HFFc6 (cell line): ENCODE data around the gene HTR2B. TPM values are rescaled to one million over a fixed set of nuclear protein-coding genes. Genes with fewer than 3 reads are reported as not detected.

Experiments used
- DNase-seq: peaks from one replicate; pipeline ENCODE4 v3.0.0-alpha.2; 2018
- H3K27ac Mint-ChIP-seq: 2 replicates; pipeline ENCODE4 v1.8.0; 2020; ENCODE audit warnings: mild to moderate bottlenecking, mixed read lengths
- H3K27me3 Mint-ChIP-seq: 2 replicates; pipeline ENCODE4 v1.8.0; 2021; ENCODE audit warnings: mild to moderate bottlenecking, moderate library complexity, mixed read lengths; ENCODE audit not compliant: insufficient read depth
- H3K36me3 Mint-ChIP-seq: 2 replicates; pipeline ENCODE4 v1.8.0; 2021; ENCODE audit warnings: low read depth, mixed read lengths
- H3K4me1 Mint-ChIP-seq: 2 replicates; pipeline ENCODE4 v1.8.0; 2020; ENCODE audit warnings: low read depth, mixed read lengths
- H3K4me3 Mint-ChIP-seq: 2 replicates; pipeline ENCODE4 v1.8.0; 2020; ENCODE audit warnings: mild to moderate bottlenecking, moderate library complexity, mixed read lengths
- H3K9me3 Mint-ChIP-seq: 2 replicates; pipeline ENCODE4 v1.8.0; 2020; ENCODE audit warnings: mild to moderate bottlenecking, mixed read lengths
- CTCF ChIP-seq: fragments of 200-600 bp; sonication (generic); IDR thresholded peaks from 2 replicates; pipeline ENCODE4 v1.5.0; 2021; ENCODE audit warnings: antibody characterized with exemption, mild to moderate bottlenecking
- total RNA-seq, 6 experiments: library from RNA; stranded (reverse); fragmentation: NEBNext Ultra II Directional; extraction: Animal tissue kit (Norgen Biotek cat#: 25700); gene quantifications; 2 replicates in 1 of 6; 3 replicates in 5 of 6; pipeline ENCODE4 v1.2.3, GENCODE V29; 2021

HTR2B gene
- total RNA-seq, 6 experiments from 2014 or later: 0.09 to 0.33 (median 0.26) TPM; not detected in 1

GRCh38 chr2:231168460-231169139 lies 43.8 kb upstream of the HTR2B start:
- no peak for TF ChIP-seq CTCF
- H3K4me1 Mint-ChIP-seq: peaks cover 66% of the 10 kb centered on the region
- peak overlapping the region; percentile 74 for H3K27ac Mint-ChIP-seq
- H3K9me3 Mint-ChIP-seq: no peaks in the 10 kb centered on the region
- peaks cover 67% of the 10 kb centered on the region for H3K36me3 Mint-ChIP-seq
- DNase-seq: no peak
- no peak overlapping the region for H3K4me3 Mint-ChIP-seq
- no peaks in the 10 kb centered on the region for H3K27me3 Mint-ChIP-seq

- Mint-ChIP-seq H3K4me3 (no peak overlapping the region), H3K9me3 (no peaks in the 10 kb centered on the region), H3K27ac (peak overlapping the region; percentile 74), H3K4me1 (peaks cover 73% of the 10 kb centered on the region), H3K27me3 (no peaks in the 10 kb centered on the region), H3K36me3 (peaks cover 73% of the 10 kb centered on the region)
- DNase-seq: no peak
- TF ChIP-seq CTCF: no peak
These were observed 43.1 kb upstream of the HTR2B start for GRCh38 chr2:231167745-231168459.

GRCh38 chr2:231163414-231164095 lies 38.7 kb upstream of the HTR2B start:
- Mint-ChIP-seq H3K9me3 (no peaks in the 10 kb centered on the region), H3K4me1 (peaks cover 89% of the 10 kb centered on the region), H3K36me3 (peaks cover 57% of the 10 kb centered on the region), H3K4me3 (peak overlapping the region; percentile 58), H3K27ac (peak overlapping the region; percentile 95), H3K27me3 (no peaks in the 10 kb centered on the region; the same call in 1 of the 2 replicates)
- no peak for DNase-seq
- TF ChIP-seq CTCF: no peak

- Mint-ChIP-seq H3K27ac (peak overlapping the region; percentile 95), H3K9me3 (no peaks in the 10 kb centered on the region), H3K36me3 (peaks cover 51% of the 10 kb centered on the region), H3K4me1 (peaks cover 88% of the 10 kb centered on the region), H3K27me3 (no peaks in the 10 kb centered on the region; the same call in 1 of the 2 replicates), H3K4me3 (peak overlapping the region; percentile 84)
- TF ChIP-seq CTCF: no peak
- no peak for DNase-seq
These were observed 38.2 kb upstream of the HTR2B start for GRCh38 chr2:231163011-231163410.

- H3K4me1 Mint-ChIP-seq: peaks cover 77% of the 10 kb centered on the region
- no peak for TF ChIP-seq CTCF
- no peaks in the 10 kb centered on the region for H3K9me3 Mint-ChIP-seq
- H3K27ac Mint-ChIP-seq: peak overlapping the region; percentile 95
- DNase-seq: peak; percentile 97
- peaks cover 40% of the 10 kb centered on the region for H3K36me3 Mint-ChIP-seq
- H3K4me3 Mint-ChIP-seq: peak overlapping the region; percentile 84; the same call in 1 of the 2 replicates
- H3K27me3 Mint-ChIP-seq: no peaks in the 10 kb centered on the region; the same call in 1 of the 2 replicates
These were observed 37.1 kb upstream of the HTR2B start for GRCh38 chr2:231161877-231162329.
